OCI-LY1 (cell line): ENCODE measurements around the gene PRUNE2.

Experiments used
- CTCF ChIP-seq: fragments of 200-600 bp; sonication (generic), shearing (Covaris generic); IDR thresholded peaks from 2 replicates; pipeline ENCODE4 v1.5.1; 2017; ENCODE audit warnings: mild to moderate bottlenecking, antibody characterized with exemption, low read length, moderate library complexity, mixed read lengths
- EZH2 ChIP-seq: fragments of 200-600 bp; sonication (generic), shearing (Covaris generic); IDR thresholded peaks from 2 replicates; pipeline ENCODE4 v1.8.0; 2017; ENCODE audit warnings: borderline replicate concordance, mixed run types, mild to moderate bottlenecking, antibody characterized with exemption, low read length, moderate library complexity, mixed read lengths

- no peak for TF ChIP-seq EZH2
- no peak for TF ChIP-seq CTCF
Observed at GRCh38 chr9:76603448-76603895, 302.4 kb downstream of the PRUNE2 start.
